ENCODE results near the gene GBF1.
"Not testable (repeated sequence)": the region's sequence is repeated elsewhere in the genome, so short reads cannot be mapped to it uniquely, and the experiment has no call there.

Gene GBF1

DNA sequence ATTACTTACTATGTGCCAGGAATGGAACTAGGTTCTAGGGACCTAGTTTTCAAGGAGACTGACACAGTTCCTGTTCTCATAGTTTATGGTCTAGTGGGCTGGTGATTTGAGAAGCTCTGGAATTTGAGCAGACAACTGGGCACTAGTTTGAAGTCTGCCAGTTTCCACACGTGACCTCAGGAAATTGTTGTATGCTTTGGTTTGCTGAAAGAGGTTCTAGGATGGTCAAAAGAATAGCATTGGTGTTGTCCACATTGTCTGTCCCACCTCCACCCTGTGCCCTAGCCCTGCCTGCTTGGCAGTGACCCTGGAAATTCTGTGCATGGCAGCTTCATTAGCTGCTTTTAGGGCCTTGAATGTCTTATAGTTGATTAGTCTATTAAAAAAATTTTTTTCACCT is 28.7 kb downstream of the GBF1 start:
- no peak for DNase-seq (ENCODE audit: low spot score)

- DNase-seq (ENCODE audit: low spot score), result no peak
Observed at GRCh38 chr10:102275343-102275742, 30.0 kb downstream of the GBF1 start.

GRCh38 chr10:102279104-102279503 is 33.8 kb downstream of the GBF1 start:
- no peak for DNase-seq (ENCODE audit: low spot score)

- no peak for DNase-seq (ENCODE audit: low spot score)
Observed at GRCh38 chr10:102280397-102281101, 35.2 kb downstream of the GBF1 start.

DNA sequence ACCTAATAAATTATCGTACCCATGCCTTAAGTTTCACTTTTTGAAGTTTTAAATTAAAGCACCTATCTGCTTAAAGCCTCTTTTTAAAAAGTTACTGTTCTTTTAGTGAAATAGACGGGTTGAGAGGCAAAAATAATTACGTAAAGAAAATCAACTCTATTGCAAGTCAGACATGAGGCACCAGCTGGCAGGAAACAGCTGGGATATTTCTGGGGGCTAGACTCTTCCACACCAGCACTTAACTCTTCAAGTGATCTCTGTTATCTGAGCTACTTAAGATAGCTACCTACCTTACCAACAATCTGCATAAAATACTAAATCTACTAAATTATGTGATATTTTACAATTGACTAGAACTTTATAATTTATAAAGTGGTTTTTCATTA is 35.8 kb downstream of the GBF1 start:
- no peak for DNase-seq (ENCODE audit: low spot score)

DNA sequence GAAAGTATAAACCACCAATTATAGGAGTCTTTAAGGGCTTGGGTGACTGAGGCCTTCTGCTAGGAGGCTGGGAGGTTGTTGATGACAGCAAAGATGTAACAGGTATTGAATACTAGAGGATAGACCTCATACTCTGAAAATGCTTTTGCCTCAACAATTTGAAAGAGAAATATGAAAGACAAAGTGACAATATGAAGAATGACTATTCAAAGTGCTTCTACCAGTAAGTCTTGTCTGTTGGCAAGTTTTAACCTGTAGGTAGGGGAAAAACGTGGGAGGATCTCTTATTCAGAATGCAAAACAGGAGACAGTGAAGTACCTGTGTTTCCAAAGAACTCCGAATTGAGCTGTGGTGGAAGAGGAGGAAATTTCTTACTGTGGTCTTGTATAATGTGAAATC is 38.2 kb downstream of the GBF1 start:
- DNase-seq (ENCODE audit: low spot score), result no peak

DNA sequence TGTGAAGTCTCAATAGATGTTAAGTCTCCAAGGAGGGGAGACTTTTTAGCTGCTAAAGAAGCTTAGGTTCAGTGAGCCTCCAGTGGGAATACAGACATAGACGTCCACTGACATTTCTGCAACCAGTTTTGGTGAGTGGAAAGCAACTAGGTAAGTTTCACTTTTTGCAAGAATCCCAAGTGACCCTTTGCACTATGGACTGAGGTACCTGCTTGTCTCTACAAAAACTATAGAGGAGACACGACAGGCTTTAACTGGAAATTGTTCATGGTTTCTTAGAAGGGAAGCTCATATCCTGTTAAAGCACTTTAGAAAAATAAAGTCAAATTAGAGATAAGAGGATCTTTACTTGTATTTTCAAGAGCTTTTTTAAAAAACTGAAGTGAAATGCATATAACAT is 38.6 kb downstream of the GBF1 start:
- DNase-seq (ENCODE audit: low spot score), result no peak

DNA sequence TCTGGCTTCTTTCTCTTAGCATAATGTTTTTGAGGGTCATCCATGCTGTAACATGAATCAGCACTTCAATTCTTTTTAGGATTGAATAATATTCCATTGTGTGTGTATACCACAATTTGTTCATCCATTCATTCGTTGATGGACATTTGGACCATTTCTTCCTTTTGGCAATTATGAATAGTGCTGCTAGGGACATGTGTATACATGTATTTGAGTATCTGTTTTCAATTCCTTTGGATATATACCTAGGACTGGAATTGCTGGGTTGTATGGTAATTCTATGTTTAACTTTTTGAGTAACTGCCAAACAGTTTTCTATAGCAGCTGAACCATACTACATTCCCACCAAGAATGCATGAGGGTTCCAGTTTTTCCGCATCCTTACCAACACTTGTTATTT is 39.2 kb downstream of the GBF1 start:
- no peak for DNase-seq (ENCODE audit: low spot score)

GRCh38 chr10:102285133-102285532 is 39.8 kb downstream of the GBF1 start:
- DNase-seq (ENCODE audit: low spot score), result no peak

DNA sequence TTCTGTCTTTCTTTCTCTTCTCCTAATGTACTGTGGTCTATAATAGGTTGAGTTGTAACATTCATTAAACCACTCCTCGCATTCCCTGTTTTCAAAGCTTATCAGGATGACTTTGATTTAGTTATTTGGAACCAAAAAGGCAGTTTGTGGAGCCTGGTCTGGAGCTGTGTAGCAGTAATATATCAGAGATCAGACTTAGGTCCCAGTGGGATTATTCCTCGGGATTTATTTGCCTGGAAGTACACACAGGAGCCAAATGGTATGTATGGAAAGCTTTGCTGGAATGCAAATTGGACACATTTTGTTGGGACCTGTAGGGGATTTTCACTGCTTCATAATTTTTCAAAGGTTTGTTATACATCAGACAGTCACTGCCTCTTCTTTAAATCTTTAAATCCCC is 40.9 kb downstream of the GBF1 start:
- DNase-seq (ENCODE audit: low spot score), result no peak

GRCh38 chr10:102287538-102287937 is 42.2 kb downstream of the GBF1 start:
- no peak for DNase-seq (ENCODE audit: low spot score)

DNA sequence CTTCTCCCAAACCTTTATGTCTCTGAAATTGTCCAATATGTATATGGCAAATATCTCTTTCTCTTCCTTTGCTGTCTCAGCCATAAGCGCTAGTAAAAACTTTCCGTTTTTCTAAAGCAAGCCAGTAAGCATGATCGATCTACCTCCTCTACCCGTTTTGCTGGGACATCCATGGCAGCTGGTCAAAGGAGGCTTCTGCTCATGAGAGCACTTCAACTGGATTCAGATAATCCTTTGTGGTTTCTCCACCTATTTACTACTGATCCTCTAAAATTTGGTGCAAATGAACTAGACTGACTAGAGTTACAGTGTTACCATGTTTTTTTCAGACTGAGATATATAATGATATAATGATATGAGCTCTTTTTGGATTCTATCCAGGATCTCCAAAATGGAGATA is 42.7 kb downstream of the GBF1 start:
- DNase-seq (ENCODE audit: low spot score), result no peak

DNA sequence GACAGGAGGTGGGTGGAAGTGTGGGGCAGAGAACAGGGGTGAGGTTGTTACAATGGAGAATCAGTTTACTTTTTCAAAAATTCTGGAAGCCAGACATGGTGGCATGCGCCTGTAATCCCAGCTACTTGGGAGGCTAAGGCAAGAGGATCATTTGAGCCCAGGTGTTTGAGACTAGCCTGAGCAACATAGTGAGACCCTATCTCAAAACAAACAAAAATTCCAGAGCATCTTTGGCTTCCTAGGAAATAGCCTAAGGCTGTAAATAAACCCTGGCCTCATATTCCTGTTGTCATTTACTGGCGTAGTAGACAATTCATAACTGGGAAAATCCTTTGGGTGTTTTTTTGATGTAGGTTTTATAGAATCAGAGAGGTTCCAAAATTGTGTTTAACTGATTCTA is 44.0 kb downstream of the GBF1 start:
- no peak for DNase-seq (ENCODE audit: low spot score)

DNA sequence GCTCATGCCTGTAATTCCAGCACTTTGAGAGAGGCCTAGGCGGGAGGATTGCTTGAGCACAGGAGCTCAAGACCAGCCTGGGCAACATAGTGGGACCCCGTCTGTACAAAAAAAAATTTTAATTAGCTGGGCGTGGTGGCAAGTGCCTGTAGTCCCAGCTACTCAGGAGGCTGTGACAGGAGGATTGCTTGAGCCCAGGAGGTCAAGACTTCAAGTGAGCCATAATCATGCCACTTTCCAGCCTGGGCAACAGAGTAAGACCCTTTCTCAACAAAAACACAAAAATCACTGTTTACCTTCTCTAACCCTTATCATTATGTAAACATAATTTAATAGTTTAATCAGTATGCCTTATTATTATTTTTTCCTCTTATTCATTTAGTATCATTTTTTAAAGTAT is 44.5 kb downstream of the GBF1 start:
- no peak for DNase-seq (ENCODE audit: low spot score)

DNA sequence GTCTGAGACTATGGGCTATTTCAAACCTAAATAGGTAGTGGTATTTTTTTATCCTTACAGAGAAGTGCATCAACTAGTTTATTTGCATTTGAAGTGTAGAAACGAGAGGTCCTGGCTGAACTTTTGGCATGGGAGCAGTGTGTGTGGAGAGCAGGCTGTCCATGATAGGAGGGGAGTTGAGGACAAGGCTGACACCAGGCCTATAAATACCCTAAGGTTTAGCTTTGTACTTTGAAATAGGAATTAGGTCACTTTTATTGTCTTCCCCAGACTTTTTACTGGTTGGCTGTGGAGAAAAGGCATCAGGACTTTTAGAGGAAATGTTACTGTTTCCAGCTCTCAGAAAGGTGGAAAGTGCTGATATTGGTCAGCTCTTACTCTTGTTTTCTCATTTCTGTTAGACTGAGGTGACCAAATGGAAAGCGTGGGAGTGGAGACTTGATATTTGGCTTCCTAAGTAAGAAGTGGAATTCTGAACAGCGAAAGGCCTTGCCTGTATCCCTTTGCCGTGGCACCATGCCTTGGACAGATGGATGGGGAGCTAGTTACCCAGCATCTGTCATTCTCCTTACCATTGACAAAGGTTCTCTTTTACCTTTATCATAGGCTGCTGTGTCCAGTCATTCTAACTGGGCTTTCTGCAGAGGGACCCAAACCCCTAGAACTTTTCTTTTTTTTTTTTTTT is 46.0 kb downstream of the GBF1 start:
- no peak for DNase-seq (ENCODE audit: low spot score)

- no peak for DNase-seq (ENCODE audit: low spot score)
Observed at GRCh38 chr10:102297101-102297500, 51.8 kb downstream of the GBF1 start.

DNA sequence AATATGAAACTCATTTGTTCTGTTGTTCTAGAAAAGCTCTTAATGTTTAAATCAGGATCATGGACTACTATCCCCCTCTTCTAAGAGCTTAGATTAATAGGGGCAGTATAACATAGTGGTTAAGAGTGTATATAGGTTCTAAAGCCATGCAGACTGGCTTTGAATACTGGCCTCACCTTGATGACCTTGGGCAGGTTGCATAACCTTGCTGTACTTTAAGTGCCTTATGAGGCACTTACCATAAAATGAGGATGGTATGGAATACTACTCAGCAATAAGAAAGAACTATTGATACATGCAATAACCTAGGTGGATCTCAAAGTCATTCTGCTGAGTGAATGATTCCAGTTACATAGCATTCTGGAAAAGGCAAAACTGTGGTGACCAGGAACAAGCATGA is 53.6 kb downstream of the GBF1 start:
- DNase-seq (ENCODE audit: low spot score), result no peak

DNA sequence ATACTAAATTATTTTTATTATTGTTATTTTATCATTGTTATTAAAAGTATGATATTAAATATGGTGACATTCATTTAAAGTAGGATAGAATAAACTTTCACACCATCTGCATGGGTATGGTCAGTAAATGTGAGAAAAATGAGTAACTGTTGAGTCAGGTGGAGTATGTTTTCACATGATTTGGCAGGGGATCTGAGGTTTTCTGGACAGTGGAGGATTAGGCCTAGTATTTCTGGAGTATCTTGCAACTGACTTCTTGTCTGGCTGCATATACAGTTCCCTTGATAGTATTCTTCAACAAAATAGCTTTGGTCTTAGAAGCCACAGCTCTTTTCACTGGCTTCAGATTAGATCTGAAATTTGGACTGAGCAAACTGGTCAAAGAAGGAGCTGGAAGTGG is 54.5 kb downstream of the GBF1 start:
- DNase-seq (ENCODE audit: low spot score), result peak; percentile 31

- DNase-seq (ENCODE audit: low spot score), result peak; percentile 40
Observed at GRCh38 chr10:102300278-102300843, 55.0 kb downstream of the GBF1 start.

DNA sequence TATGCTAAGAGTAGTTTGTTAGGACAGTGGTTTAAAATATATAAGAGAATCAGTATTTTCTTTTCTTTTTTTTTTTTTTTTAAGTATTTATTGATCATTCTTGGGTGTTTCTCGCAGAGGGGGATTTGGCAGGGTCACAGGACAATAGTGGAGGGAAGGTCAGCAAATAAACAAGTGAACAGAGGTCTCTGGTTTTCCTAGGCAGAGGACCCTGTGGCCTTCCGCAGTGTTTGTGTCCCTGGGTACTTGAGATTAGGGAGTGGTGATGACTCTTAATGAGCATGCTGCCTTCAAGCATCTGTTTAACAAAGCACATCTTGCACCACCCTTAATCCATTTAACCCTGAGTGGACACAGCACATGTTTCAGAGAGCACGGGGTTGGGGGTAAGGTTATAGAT is 55.6 kb downstream of the GBF1 start:
- not testable (repeated sequence) for DNase-seq (ENCODE audit: low spot score)

- not testable (repeated sequence) for DNase-seq (ENCODE audit: low spot score)
Observed at GRCh38 chr10:102301332-102301731, 56.0 kb downstream of the GBF1 start.

DNA sequence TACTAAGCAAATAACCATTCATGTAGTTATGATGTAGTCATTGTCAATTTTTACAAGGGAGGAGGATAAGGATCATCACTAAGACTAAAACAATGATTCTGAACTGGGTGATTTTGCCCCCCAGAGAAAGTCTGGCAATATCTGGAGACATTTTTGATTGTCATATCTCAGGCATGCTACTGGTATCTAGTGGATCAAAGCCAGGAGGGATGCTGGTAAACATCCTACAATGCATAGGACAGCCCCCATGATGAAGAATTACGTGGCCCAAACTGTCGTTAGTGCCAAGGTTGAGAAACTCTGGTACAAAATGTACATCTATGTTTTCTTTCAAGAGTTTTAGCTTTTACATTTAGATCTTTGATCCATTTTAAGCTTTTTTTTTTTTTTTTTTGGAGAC is 57.3 kb downstream of the GBF1 start:
- DNase-seq (ENCODE audit: low spot score), result no peak

- DNase-seq (ENCODE audit: low spot score), result no peak
Observed at GRCh38 chr10:102306006-102306405, 60.7 kb downstream of the GBF1 start.

GRCh38 chr10:102306710-102307109 is 61.4 kb downstream of the GBF1 start:
- no peak for DNase-seq (ENCODE audit: low spot score)

Measured in AG20443 (cell line).